Neutrophil (primary cell): ENCODE data around the gene LRMDA.

Experiments used
- H3K27ac ChIP-seq: fragments of 200-600 bp; sonication (generic); 2 replicates; pipeline ENCODE4 v1.5.1; 2016; ENCODE audit warnings: mild to moderate bottlenecking, moderate library complexity
- H3K27me3 ChIP-seq: fragments of 200-600 bp; sonication (generic); 2 replicates; pipeline ENCODE4 v1.6.0; 2016; ENCODE audit warnings: mild to moderate bottlenecking
- H3K36me3 ChIP-seq: fragments of 200-600 bp; sonication (generic); 2 replicates; pipeline ENCODE4 v1.5.1; 2017
- H3K4me1 ChIP-seq, 2 experiments: fragments of 200-600 bp in 1 of 2; sonication (generic) in 1 of 2; 1 replicate in 1 of 2; 2 replicates in 1 of 2; pipeline versions ENCODE4 v1.5.1 to v1.6.1; 2013 to 2016; ENCODE audit warnings: low read depth in 1 of 2, low read length in 1 of 2, mild to moderate bottlenecking in 1 of 2, moderate library complexity in 1 of 2; ENCODE audit not compliant: control insufficient read depth in 1 of 2, insufficient read depth in 1 of 2
- H3K4me3 ChIP-seq, 2 experiments: fragments of 200-600 bp in 1 of 2; sonication (generic) in 1 of 2; 1 replicate in 1 of 2; 2 replicates in 1 of 2; pipeline ENCODE4 v1.5.1; 2013 to 2016; ENCODE audit warnings: low read depth in 1 of 2, low read length in 1 of 2, mild to moderate bottlenecking in 1 of 2, moderate library complexity in 1 of 2
- H3K9me3 ChIP-seq: fragments of 200-600 bp; sonication (generic); 2 replicates; pipeline ENCODE4 v1.5.1; 2016
- TF ChIP-seq, protein P1 (sequence below): fragments of 200-600 bp; sonication (generic); IDR thresholded peaks from 2 replicates; pipeline ENCODE4 v1.5.1; 2016; ENCODE audit warnings: antibody characterized with exemption

Gene LRMDA

DNA sequence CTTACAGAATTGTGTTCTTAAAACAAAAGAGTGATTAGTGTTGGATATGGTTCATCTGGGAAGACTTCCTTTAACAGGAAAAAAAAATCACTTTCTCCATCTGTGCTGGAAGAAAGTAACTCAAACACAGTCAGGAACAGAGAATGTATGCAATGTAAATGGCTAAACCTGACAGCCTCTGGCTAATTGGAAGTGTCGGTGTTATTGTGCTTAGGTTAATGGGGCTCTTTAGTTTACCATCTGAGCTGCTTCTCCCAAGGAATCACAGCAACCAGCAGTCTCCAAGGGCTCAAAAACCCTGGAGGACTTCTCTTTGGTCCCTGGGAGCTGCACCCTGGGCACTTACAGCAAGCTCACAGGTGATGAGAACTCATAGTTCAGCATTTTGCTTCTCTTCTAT lies 724.5 kb downstream of the LRMDA start:
- Histone ChIP-seq H3K27ac (no peak overlapping the region), H3K36me3 (no peaks in the 10 kb centered on the region), H3K4me3 (no peak overlapping the region), H3K27me3 (no peaks in the 10 kb centered on the region), H3K4me1 (no peaks in the 10 kb centered on the region), H3K9me3 (no peaks in the 10 kb centered on the region)
- TF ChIP-seq, protein P1, sequence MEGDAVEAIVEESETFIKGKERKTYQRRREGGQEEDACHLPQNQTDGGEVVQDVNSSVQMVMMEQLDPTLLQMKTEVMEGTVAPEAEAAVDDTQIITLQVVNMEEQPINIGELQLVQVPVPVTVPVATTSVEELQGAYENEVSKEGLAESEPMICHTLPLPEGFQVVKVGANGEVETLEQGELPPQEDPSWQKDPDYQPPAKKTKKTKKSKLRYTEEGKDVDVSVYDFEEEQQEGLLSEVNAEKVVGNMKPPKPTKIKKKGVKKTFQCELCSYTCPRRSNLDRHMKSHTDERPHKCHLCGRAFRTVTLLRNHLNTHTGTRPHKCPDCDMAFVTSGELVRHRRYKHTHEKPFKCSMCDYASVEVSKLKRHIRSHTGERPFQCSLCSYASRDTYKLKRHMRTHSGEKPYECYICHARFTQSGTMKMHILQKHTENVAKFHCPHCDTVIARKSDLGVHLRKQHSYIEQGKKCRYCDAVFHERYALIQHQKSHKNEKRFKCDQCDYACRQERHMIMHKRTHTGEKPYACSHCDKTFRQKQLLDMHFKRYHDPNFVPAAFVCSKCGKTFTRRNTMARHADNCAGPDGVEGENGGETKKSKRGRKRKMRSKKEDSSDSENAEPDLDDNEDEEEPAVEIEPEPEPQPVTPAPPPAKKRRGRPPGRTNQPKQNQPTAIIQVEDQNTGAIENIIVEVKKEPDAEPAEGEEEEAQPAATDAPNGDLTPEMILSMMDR, result no peak

- TF ChIP-seq, protein P1, result no peak
- Histone ChIP-seq H3K27ac (no peak overlapping the region), H3K4me1 (no peaks in the 10 kb centered on the region), H3K36me3 (no peaks in the 10 kb centered on the region), H3K9me3 (no peaks in the 10 kb centered on the region), H3K27me3 (no peaks in the 10 kb centered on the region), H3K4me3 (no peak overlapping the region)
These were observed 729.2 kb downstream of the LRMDA start for GRCh38 chr10:76160446-76161300.

GRCh38 chr10:76161301-76161582 lies 729.8 kb downstream of the LRMDA start:
- no peaks in the 10 kb centered on the region for H3K27me3 ChIP-seq
- H3K27ac ChIP-seq, result no peak overlapping the region
- no peaks in the 10 kb centered on the region for H3K36me3 ChIP-seq
- H3K9me3 ChIP-seq, result no peaks in the 10 kb centered on the region
- no peaks in the 10 kb centered on the region for H3K4me1 ChIP-seq
- TF ChIP-seq, protein P1, result no peak
- H3K4me3 ChIP-seq, result no peak overlapping the region

DNA sequence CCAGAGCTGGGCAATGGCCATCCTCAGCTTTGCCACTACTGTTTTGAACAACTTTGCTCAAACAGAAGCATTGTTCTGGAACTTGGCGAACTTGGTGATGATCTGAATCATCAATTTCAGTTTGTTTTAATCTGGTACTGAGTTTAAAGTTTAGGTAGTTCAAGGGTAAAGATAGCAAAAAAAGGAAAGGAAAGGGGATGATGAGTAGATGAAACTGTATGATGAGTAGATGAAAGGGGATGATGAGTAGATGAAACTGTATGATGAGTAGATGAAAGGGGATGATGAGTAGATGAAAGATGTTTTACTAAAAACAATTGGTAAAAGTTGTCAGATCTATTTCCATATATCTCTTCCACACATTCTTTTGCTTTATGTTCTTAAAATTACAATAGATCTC lies 737.0 kb downstream of the LRMDA start:
- TF ChIP-seq, protein P1, result no peak
- Histone ChIP-seq H3K9me3 (no peaks in the 10 kb centered on the region), H3K27me3 (no peaks in the 10 kb centered on the region), H3K4me3 (no peak overlapping the region), H3K27ac (no peak overlapping the region), H3K36me3 (no peaks in the 10 kb centered on the region), H3K4me1 (no peaks in the 10 kb centered on the region)

DNA sequence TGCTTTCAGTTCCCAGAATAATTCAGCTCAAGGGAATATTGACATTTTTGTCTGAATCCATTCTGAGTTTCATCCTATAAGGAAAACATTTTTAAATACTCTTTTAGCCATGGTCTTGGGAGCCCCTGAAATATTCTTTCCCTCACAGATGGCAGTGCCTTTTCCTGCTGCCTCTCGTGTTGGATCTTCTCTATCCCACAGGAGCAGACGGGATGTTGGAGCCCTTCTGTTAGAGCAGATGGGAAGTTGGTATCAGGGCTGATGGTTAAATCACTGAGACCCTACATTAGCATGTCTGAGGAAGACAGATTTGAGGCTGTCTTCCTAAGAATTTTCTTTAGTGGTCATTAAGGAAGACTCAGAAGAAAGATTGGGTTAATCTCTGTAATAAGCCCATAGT lies 737.8 kb downstream of the LRMDA start:
- no peak overlapping the region for H3K27ac ChIP-seq
- H3K9me3 ChIP-seq, result no peaks in the 10 kb centered on the region
- no peaks in the 10 kb centered on the region for H3K27me3 ChIP-seq
- TF ChIP-seq, protein P1, result no peak
- H3K4me1 ChIP-seq, result no peaks in the 10 kb centered on the region
- H3K4me3 ChIP-seq, result no peak overlapping the region
- H3K36me3 ChIP-seq, result no peaks in the 10 kb centered on the region
